Stimulated activated memory B cell treated with anti-CD40 and anti-IgM and Interleukin-4, amounts not matched to agents 10 μg/mL and 1 μg/mL and 100 μg/mL, for 72 hours (primary cell): ENCODE data around the gene PTGER2.

Experiments
- ATAC-seq: fragments of 150-1000 bp; cut with Tn5 transposase; 2 replicates; pipeline ENCODE4 v1.10.0; 2021
- H3K27ac Mint-ChIP-seq: one replicate; pipeline ENCODE4 v1.8.0; 2022; ENCODE audit warnings: mild to moderate bottlenecking, mixed read lengths
- H3K27me3 Mint-ChIP-seq: one replicate; pipeline ENCODE4 v1.8.0; 2022; ENCODE audit warnings: mixed read lengths
- H3K36me3 Mint-ChIP-seq: one replicate; pipeline ENCODE4 v1.8.0; 2022; ENCODE audit warnings: mixed read lengths
- H3K4me1 Mint-ChIP-seq: one replicate; pipeline ENCODE4 v1.8.0; 2022; ENCODE audit warnings: mixed read lengths
- H3K4me3 Mint-ChIP-seq: one replicate; pipeline ENCODE4 v1.8.0; 2022; ENCODE audit warnings: mild to moderate bottlenecking, moderate library complexity, mixed read lengths
- H3K9me3 Mint-ChIP-seq: one replicate; pipeline ENCODE4 v1.8.0; 2022; ENCODE audit warnings: mixed read lengths

PTGER2 gene

GRCh38 chr14:52318826-52319645 lies 4.9 kb downstream of the PTGER2 start:
- Mint-ChIP-seq H3K9me3 (peaks cover 9% of the 10 kb centered on the region), H3K27me3 (peaks cover 42% of the 10 kb centered on the region), H3K4me3 (no peak overlapping the region), H3K27ac (no peak overlapping the region), H3K36me3 (no peaks in the 10 kb centered on the region), H3K4me1 (peaks cover 20% of the 10 kb centered on the region)
- ATAC-seq = no peak

GRCh38 chr14:52319919-52320318 lies 5.8 kb downstream of the PTGER2 start:
- Mint-ChIP-seq H3K36me3 (no peaks in the 10 kb centered on the region), H3K4me1 (peaks cover 20% of the 10 kb centered on the region), H3K27me3 (peaks cover 33% of the 10 kb centered on the region), H3K27ac (no peak overlapping the region), H3K9me3 (peaks cover 9% of the 10 kb centered on the region), H3K4me3 (no peak overlapping the region)
- ATAC-seq = no peak

GRCh38 chr14:52325126-52325525 lies 11.0 kb downstream of the PTGER2 start:
- no peak overlapping the region for H3K27ac Mint-ChIP-seq
- peak; percentile 99 for ATAC-seq
- H3K4me1 Mint-ChIP-seq = peaks cover 27% of the 10 kb centered on the region
- peaks cover 9% of the 10 kb centered on the region for H3K9me3 Mint-ChIP-seq
- no peaks in the 10 kb centered on the region for H3K36me3 Mint-ChIP-seq
- no peak overlapping the region for H3K4me3 Mint-ChIP-seq
- no peaks in the 10 kb centered on the region for H3K27me3 Mint-ChIP-seq

DNA sequence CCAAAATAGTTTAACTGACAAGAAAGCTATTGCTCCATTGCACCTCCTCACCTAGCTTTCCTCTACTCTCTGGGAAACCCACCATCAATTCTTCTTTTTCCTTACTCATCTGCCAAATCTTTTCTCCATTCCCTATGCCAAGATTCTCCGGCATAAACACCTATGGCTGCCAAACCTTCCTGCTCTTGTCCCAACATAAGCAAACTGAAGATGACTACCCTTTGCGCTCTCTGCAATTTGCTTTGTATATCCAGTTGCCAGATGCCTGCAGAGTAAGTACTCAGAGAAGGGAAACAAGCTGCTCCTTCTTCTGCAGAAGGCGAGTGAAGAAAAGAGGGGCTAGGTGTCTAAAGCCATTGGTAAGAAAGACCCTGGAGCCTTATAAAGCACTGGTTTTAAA lies 11.5 kb downstream of the PTGER2 start:
- Mint-ChIP-seq H3K9me3 (peaks cover 9% of the 10 kb centered on the region), H3K4me3 (no peak overlapping the region), H3K4me1 (peaks cover 29% of the 10 kb centered on the region), H3K36me3 (no peaks in the 10 kb centered on the region), H3K27ac (no peak overlapping the region), H3K27me3 (peaks cover 1% of the 10 kb centered on the region)
- no peak for ATAC-seq

GRCh38 chr14:52327374-52328226 lies 13.5 kb downstream of the PTGER2 start:
- H3K4me3 Mint-ChIP-seq = no peak overlapping the region
- ATAC-seq = no peak
- peaks cover 2% of the 10 kb centered on the region for H3K9me3 Mint-ChIP-seq
- H3K4me1 Mint-ChIP-seq = peaks cover 29% of the 10 kb centered on the region
- no peak overlapping the region for H3K27ac Mint-ChIP-seq
- H3K27me3 Mint-ChIP-seq = peaks cover 18% of the 10 kb centered on the region
- no peaks in the 10 kb centered on the region for H3K36me3 Mint-ChIP-seq

DNA sequence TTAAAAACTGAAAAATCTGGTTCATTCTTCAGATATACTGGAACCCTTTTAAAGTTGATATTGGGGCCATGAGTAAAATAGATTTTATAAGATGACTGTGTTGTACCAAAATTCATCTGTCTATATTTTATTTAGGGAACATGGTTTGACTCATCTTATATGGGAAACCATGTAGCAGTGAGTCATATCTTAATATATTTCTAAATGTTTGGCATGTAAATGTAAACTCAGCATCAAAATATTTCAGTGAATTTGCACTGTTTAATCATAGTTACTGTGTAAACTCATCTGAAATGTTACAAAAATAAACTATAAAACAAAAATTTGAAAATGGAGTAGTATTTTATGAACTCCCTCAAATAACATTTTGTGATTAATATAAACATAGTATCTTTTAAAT lies 14.2 kb downstream of the PTGER2 start:
- no peaks in the 10 kb centered on the region for H3K9me3 Mint-ChIP-seq
- peaks cover 29% of the 10 kb centered on the region for H3K4me1 Mint-ChIP-seq
- no peak for ATAC-seq
- peaks cover 24% of the 10 kb centered on the region for H3K27me3 Mint-ChIP-seq
- no peak overlapping the region for H3K4me3 Mint-ChIP-seq
- H3K27ac Mint-ChIP-seq = no peak overlapping the region
- no peaks in the 10 kb centered on the region for H3K36me3 Mint-ChIP-seq

- ATAC-seq = peak; percentile 50
- Mint-ChIP-seq H3K36me3 (no peaks in the 10 kb centered on the region), H3K27me3 (peaks cover 33% of the 10 kb centered on the region), H3K27ac (no peak overlapping the region), H3K9me3 (no peaks in the 10 kb centered on the region), H3K4me1 (peaks cover 19% of the 10 kb centered on the region), H3K4me3 (no peak overlapping the region)
Measured at GRCh38 chr14:52329678-52330369, 15.7 kb downstream of the PTGER2 start.

DNA sequence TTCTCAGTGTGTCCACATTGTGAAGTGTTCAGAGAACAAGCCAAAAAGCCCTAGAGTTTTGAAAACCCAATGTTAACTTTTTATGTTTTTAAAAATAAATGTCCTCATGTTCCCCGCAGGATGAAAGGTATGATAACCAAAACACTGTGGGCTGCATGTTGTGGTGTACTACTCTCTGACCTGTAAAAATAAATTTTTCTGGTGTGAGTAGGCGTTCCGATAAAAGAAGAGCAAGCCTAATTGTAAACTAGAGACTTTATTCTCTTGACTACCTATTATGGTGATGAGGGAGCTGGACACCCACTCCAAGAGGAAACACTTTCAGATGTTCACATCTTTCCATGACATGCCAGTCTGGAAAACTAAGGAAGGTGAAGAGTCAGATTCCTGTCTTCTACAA lies 18.2 kb downstream of the PTGER2 start:
- Mint-ChIP-seq H3K9me3 (no peaks in the 10 kb centered on the region), H3K27ac (no peak overlapping the region), H3K4me3 (no peak overlapping the region), H3K4me1 (peaks cover 6% of the 10 kb centered on the region), H3K36me3 (no peaks in the 10 kb centered on the region), H3K27me3 (peaks cover 44% of the 10 kb centered on the region)
- ATAC-seq = no peak

- Mint-ChIP-seq H3K27me3 (peaks cover 44% of the 10 kb centered on the region), H3K4me3 (no peak overlapping the region), H3K36me3 (no peaks in the 10 kb centered on the region), H3K4me1 (peaks cover 6% of the 10 kb centered on the region), H3K27ac (no peak overlapping the region), H3K9me3 (no peaks in the 10 kb centered on the region)
- no peak for ATAC-seq
Measured at GRCh38 chr14:52333108-52333507, 19.0 kb downstream of the PTGER2 start.

GRCh38 chr14:52333823-52334657 lies 19.9 kb downstream of the PTGER2 start:
- Mint-ChIP-seq H3K27me3 (peaks cover 44% of the 10 kb centered on the region), H3K36me3 (no peaks in the 10 kb centered on the region), H3K27ac (no peak overlapping the region), H3K9me3 (no peaks in the 10 kb centered on the region), H3K4me1 (peaks cover 6% of the 10 kb centered on the region), H3K4me3 (no peak overlapping the region)
- ATAC-seq = no peak

GRCh38 chr14:52336241-52336640 lies 22.1 kb downstream of the PTGER2 start:
- Mint-ChIP-seq H3K9me3 (no peaks in the 10 kb centered on the region), H3K27me3 (peaks cover 45% of the 10 kb centered on the region), H3K4me1 (no peaks in the 10 kb centered on the region), H3K4me3 (no peak overlapping the region), H3K36me3 (no peaks in the 10 kb centered on the region), H3K27ac (no peak overlapping the region)
- ATAC-seq = no peak

- no peak overlapping the region for H3K4me3 Mint-ChIP-seq
- no peak for ATAC-seq
- H3K27me3 Mint-ChIP-seq = peaks cover 29% of the 10 kb centered on the region
- H3K9me3 Mint-ChIP-seq = no peaks in the 10 kb centered on the region
- H3K27ac Mint-ChIP-seq = no peak overlapping the region
- H3K36me3 Mint-ChIP-seq = no peaks in the 10 kb centered on the region
- H3K4me1 Mint-ChIP-seq = no peaks in the 10 kb centered on the region
Measured at GRCh38 chr14:52338051-52338681, 24.1 kb downstream of the PTGER2 start.

GRCh38 chr14:52339262-52339661 lies 25.1 kb downstream of the PTGER2 start:
- Mint-ChIP-seq H3K4me3 (no peak overlapping the region), H3K27ac (no peak overlapping the region), H3K36me3 (no peaks in the 10 kb centered on the region), H3K4me1 (no peaks in the 10 kb centered on the region), H3K27me3 (peaks cover 23% of the 10 kb centered on the region), H3K9me3 (no peaks in the 10 kb centered on the region)
- ATAC-seq = no peak

DNA sequence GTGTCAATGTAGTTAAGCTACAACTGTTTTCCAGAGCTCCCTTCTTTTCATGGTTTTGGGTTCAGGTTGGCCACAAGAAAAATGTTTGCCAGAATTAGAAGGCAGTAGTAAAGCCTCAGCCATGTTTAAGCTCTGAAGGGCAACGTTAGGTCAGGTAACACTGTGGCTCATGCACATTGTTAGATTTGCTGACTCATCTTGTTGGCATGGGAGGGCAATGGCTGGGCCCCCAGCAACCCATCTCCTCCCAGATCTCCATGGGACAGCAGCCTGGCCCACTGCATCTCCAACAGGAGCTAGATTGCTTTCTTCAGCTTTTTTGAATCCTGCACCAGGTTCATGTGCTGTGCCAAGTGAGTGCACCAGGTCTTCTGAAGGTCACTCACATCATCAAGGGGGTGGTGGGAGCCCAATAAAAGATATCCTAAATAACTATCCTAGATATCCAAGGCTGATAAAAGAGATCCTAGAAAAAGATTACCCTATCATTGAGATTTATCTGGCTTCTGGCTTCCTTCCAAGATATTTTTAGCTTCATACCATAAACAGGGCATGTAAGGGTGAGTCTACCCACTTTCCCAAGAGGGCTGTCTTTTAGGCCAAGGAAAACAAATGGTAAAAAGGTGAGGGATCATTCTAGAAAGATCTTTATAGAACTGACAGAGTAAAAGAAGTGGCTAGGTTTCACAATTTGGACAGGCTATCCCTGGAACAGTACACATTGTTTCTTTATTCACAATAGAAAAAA lies 28.9 kb downstream of the PTGER2 start:
- no peaks in the 10 kb centered on the region for H3K36me3 Mint-ChIP-seq
- H3K27ac Mint-ChIP-seq = no peak overlapping the region
- H3K4me1 Mint-ChIP-seq = no peaks in the 10 kb centered on the region
- H3K4me3 Mint-ChIP-seq = no peak overlapping the region
- ATAC-seq = no peak
- H3K27me3 Mint-ChIP-seq = peaks cover 37% of the 10 kb centered on the region
- no peaks in the 10 kb centered on the region for H3K9me3 Mint-ChIP-seq
